Fibroblast of skin of left biceps (primary cell): ENCODE measurements around the gene ITGB1.
"Not testable (repeated sequence)": the region's sequence is repeated elsewhere in the genome, so short reads cannot be mapped to it uniquely, and the experiment has no call there.

Source experiments
- DNase-seq, 2 experiments: peaks; one replicate each; pipeline ENCODE4 v3.0.0-alpha.2; 2013; ENCODE audit warnings: low read depth in 2 of 2

Gene ITGB1

GRCh38 chr10:32958085-32959005 is at the start of gene ITGB1:
ITGB1 (minus strand) TSS chr10:32958230; CDS start chr10:32935558, 22,672 bp downstream.
- peak; percentile 94 to 96 for DNase-seq

- no peak for DNase-seq
These were observed 48.4 kb upstream of the ITGB1 start for GRCh38 chr10:33006342-33006887.

- DNase-seq, result peak; percentile 91 to 92
These were observed 47.6 kb upstream of the ITGB1 start for GRCh38 chr10:33005322-33006301.

DNA sequence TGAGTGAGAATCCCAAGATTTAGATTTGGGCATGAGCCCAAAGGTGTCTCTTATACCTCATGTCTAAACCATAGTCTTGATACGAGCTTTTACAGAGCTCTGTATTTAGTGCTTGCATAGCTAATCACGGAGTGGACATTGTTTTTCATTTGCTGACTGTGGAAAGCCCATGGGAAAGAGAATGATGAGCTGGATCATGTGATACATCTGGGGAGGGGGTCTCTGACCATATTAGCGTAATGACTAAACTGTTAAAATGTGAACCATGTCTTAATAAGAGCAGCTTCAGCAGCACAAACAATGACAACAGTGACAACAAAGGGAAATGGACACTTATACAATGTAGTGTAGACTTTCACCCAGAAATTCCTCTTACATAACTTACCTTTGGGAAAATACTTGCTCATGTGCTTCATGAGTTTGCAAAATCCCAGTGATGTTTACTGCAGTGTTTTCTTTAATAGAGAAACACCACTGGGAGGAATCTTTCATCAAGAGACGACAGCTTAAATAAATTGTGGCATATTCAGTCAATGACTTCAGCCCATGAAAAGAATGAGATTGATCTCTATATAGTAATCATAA is 44.0 kb upstream of the ITGB1 start:
- DNase-seq, result no peak

- DNase-seq, result not testable (repeated sequence)
These were observed 40.1 kb upstream of the ITGB1 start for GRCh38 chr10:32998060-32998581.

DNA sequence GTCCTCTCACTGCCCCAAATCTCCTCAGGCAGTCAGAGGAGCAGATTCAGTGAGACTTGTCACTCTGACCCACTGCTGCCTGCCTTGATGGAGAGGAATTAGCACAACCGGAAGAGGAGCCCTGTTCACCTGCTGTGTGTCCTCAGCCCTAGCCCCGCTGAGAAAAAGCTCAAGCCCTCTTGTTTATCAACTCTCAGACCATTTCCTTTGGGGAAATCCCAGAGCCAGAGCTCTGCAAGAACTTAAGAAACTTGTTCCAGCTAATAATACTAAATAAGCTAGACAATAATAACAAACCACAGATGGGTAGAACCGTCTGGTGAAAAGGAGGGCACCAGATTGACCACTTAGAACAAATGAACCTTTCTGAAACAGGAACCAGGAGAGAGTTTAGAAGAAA is 37.7 kb upstream of the ITGB1 start:
- DNase-seq, result no peak

GRCh38 chr10:32995066-32995622 is 37.1 kb upstream of the ITGB1 start:
- DNase-seq, result no peak

DNA sequence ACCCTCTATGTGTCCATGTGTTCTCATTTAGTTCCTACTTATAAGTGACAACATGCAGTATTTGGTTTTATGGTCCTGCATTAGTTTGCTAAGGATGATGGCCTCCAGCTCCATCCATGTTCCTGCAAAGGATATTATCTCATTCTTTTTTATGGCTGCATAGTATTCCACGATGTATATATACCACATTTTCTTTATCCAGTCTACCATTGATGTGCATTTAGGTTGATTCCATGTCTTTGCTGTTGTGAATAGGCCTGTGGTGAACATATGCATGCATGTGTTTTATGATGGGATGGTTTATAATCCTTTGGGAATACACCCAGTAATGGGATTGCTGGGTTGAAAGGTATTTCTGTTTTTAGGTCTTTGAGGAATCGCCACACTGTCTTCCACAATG is 36.6 kb upstream of the ITGB1 start:
- not testable (repeated sequence) for DNase-seq

DNA sequence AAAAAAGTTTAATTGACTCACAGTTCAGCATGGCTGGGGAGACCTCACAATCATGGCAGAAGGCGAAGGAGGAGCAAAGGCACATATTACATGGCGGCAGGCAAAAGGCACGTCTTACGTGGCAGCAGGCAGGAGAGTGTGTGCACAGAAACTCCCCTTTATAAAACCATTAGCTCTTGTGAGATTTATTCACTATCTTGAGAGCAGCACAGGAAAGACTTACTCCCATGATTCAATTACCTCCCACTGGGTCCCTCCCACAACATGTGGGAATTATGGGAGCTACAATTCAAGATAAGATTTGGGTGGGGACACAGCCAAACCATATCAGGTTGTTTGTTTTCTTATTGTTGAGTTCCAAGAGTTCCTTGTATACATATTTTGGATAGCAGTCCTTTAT is 34.3 kb upstream of the ITGB1 start:
- DNase-seq, result not testable (repeated sequence)

DNA sequence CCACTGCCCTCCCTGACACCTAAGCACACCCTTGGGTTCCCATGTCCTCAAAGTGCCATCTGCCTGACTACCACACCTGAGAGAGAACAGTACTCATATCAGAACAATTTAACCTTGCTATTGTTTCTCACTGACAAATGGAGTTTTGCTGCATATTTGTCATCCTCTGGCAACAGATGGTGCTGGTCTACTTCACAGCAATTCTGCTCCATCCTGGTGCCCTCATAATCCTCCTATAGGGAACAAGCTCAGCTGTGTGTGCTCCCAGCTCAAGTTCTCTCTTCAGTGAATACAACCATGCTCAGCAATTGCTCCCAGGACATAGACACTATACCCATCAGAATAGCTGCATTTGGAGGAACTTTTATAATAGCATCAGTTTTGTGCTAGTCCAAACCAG is 32.8 kb upstream of the ITGB1 start:
- no peak for DNase-seq

DNA sequence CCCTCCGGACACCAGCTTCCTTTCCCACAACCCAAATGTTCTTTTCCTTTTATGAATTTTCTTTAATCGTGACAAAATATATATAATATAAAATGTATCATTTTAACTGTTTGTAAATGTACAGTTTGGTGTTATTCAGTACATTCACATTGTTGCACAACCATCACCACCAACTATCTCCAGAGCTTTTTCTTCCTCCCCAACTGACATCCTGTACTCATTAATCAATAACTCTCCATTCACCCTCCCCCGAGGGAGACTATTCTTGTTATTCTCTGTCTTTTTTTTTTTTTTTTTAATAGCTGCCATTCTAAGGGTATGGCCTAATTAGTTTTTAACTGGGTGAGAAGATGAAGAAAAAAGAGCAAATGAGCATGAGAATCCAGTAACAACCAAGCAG is 30.6 kb upstream of the ITGB1 start:
- DNase-seq, result no peak

DNA sequence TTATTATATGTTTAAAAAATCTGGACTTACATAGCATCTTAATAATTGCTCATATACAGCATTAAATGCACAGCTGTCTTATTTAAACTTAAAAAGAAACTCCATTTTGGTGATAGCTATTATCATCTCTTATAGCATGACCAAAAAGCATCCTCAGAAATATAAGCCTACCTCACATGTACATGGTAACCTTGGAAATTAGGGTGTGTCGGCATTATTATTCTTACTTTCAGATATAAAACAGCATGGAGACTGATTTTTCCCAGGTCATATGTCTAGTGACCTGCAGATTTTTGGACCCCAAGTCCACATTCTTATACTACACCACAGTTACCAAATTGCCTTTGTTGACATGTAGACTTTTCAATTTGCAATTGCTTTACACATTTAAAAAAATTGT is 29.1 kb upstream of the ITGB1 start:
- DNase-seq, result no peak

DNA sequence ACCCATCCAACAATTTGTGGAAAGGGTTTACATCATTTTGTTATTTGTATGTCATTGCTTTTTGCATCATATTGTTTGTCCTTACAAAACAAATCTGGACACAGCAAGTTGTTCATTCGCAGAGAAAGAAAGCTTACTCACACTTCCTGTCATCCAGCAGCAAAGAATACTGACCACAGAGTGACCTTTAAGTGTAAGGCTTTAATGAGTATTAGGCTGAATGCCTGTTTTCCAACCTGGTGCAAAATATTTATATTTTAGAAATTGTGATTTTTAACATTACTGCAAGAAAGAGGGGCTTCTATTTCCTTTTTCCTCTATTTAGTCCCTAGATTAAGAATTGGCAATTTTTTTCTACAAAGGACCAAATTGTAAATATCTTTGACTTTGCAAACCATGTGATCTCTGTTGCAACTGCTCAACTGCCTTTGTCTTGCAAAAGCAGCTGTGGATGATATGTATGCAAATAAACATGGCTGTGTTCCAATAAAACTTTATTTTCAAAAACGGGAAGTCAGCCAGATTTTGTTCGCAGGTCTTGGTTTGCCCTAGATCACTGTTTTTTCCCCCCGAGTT is 27.8 kb upstream of the ITGB1 start:
- DNase-seq, result no peak

DNA sequence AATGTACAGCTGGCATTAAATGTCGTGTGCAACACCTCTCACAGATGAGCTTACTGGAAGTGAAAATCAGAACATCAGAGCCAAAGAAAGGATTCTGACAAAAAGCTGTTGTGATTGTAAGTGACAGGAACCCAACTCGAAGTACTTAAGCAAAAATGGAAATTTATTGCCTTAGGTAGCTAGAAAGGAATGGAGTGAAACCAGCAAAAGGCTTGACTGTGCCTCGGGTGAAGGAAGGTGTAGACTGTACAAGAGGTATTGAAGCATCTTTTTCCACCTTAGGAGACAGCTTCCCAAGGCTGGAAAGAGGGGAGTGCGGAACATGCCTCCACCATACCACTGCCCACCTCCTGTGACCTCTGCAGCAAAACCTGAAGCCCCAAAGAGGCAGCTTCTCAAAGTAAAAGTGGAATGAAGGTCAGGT is 27.3 kb upstream of the ITGB1 start:
- DNase-seq, result no peak

GRCh38 chr10:32984003-32984600 is 26.1 kb upstream of the ITGB1 start:
- DNase-seq, result no peak

DNA sequence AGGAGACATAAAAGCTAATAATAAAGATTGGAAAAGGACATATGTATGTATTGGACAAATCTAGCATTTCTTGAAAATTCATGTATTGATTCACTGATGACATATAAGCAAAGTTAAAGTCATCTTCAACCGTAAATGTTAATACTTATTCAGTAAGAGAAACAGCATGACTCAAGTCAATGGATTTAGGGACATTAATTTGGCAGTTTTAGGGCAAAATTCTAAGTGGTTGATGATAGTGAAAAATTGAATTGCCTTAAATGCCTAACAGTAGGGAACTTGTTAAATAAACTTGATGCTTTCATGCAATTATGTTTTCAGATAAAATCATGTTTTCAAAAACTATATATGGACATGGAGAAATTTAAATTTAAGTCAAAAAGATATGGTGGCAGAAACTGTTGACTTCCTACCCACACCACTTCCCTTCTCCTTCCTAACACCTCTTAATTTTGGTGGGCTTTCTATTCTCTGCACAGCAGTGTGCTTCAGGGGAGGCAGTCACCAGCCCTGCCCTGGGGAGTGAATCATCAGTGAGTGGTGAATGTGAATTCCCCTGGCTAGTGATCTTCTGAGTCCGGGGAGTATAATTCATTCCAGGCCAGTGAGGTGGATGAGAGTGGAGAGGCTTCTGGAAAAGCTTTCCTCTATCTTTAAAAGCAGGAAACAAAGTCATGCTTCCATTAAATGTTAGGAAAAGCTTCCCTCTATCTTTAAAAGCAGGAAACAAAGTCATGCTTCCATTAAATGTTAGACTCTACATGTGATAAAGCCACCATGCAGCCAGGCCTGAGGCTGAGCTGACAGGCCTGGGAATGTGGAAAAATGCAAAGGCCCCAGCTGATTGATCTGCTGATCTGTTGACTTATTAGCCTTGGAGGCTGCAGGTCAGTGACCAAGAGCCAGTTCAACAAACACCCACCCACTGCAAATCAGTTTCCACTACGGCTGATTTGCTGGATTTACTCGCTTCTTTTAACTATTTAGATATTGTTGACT is 25.2 kb upstream of the ITGB1 start:
- peak; percentile 83 to 85 for DNase-seq

DNA sequence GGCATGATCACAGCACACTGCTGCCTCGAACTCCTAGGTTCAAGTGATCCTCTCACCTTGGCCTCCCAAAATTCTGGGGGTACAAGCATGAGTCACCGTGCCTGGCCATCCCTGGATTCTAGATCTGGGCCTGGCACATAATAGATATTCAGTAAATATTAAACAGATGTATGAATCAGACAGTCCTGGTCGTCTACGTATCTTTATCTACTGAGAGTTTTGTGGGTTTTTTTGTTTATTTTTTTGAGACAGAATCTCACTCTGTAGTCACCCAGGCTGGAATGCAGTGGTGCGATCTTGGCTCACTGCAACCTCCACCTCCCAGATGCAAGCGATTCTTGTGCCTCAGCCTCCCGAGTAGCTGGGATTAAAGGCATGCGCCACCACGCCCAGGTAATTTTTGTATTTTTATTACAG is 24.3 kb upstream of the ITGB1 start:
- DNase-seq, result peak; percentile 77 to 80

DNA sequence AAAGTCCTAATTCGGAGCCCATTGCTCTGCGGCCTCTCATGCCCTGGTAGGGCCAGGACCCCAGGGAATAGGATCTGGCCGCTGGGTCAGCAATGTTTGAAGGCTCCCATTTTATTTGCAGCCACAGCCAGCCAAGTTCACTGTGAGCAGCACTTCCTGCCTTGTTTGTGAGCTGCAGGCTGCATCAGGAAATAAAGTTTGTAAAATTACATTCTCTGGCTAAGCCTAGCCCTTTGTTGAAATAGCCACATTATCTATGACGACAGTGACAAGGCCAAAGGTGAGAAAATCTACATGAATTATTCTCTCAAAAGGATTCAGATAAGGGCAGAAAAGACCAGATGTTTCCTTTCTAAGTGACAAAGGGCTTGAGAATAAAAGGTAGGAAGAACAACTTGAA is 23.7 kb upstream of the ITGB1 start:
- DNase-seq, result no peak
